GM18507 (cell line): ENCODE measurements around the gene GRIA1.

ENCODE experiments used
- DNase-seq: peaks from one replicate; pipeline ENCODE4 v3.0.0; 2011; ENCODE audit warnings: low read depth; ENCODE audit not compliant: insufficient read length; ENCODE audit errors: extremely low spot score
- FAIRE-seq: peaks from 2 replicates; lab custom pipeline; 2011; peaks lifted over from hg19 to GRCh38; lab: Jason Lieb, UNC

GRIA1 gene

GRCh38 chr5:153490118-153491037, at the start of gene GRIA1:
Gene GRIA1, plus strand, starts transcription at chr5:153490670.
- no peak for DNase-seq
- no peak for FAIRE-seq

- FAIRE-seq: no peak
- DNase-seq: no peak
Observed at GRCh38 chr5:153445875-153446579, 44.4 kb upstream of the GRIA1 start.

- no peak for DNase-seq
- FAIRE-seq: no peak
Observed at GRCh38 chr5:153447534-153447933, 42.9 kb upstream of the GRIA1 start.

DNA sequence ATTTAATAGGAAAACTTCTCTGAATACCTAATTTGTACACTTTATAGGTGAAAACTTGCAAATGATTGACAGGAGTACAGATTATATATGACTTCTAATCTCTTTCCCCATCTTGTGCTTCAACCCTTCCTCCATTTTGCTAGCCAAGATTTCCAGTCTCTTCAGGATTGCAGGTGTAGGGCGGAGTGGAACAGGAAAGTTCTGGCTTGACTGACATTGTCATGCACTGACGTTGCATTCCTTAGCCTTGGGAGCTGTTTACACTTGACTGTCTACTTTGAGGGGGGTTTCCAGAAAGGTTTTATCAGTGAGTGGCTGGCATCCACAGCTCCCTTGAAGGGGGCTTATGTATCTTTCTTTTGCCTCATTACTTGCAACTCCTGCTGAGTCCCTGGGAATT, 34.1 kb upstream of the GRIA1 start:
- DNase-seq: no peak
- FAIRE-seq: no peak

DNA sequence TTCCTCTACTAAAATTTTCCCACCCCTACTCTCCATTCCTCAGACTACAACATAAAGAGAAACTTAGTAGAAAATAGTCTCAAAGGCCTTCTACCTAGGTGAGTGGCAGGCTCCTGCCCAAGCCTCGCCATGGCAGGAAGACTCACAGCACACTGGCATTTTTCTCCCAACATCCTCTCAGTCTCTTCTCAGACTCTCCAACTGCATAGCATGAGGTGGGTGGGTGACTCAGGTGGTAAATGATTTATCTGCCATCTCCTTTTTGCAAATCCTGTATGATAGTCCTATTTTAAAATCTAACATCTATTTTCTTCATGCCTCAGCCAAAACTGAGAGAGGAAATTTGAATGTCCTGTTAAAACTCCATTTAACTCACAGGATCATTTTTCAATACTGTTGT, 33.5 kb upstream of the GRIA1 start:
- DNase-seq (no peak), FAIRE-seq (no peak)

GRCh38 chr5:153458268-153458667, 32.2 kb upstream of the GRIA1 start:
- DNase-seq: no peak
- FAIRE-seq: no peak

- DNase-seq: no peak
- FAIRE-seq: no peak
Observed at GRCh38 chr5:153459051-153459743, 31.3 kb upstream of the GRIA1 start.

GRCh38 chr5:153460421-153460820, 30.0 kb upstream of the GRIA1 start:
- FAIRE-seq: no peak

GRCh38 chr5:153461341-153461740, 29.1 kb upstream of the GRIA1 start:
- DNase-seq: no peak
- no peak for FAIRE-seq

More at GRCh38 chr5:153460421-153460820, 30.0 kb upstream of the GRIA1 start:
- no peak for DNase-seq

DNA sequence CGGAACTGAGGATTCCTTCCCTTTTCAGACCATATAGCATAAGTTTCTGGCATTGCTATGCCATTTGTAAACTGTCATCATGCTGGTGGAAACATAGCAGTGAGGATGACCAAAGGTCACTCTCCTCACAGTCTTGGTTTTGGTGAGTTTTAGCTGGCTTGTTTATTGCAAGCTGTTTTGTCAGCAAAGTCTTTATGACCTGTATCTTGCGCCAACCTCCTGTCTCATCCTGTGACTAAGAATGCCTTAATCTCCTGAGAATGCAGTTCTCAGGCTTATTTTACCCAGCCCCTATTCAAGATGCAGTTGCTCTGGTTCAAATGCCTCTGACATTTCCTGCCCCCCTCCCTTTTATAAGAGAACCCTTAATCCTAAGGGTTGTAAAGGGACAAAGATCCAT, 26.7 kb upstream of the GRIA1 start:
- no peak for FAIRE-seq
- DNase-seq: no peak

- DNase-seq (no peak), FAIRE-seq (no peak)
Observed at GRCh38 chr5:153467546-153467945, 22.9 kb upstream of the GRIA1 start.

GRCh38 chr5:153469423-153469822, 21.0 kb upstream of the GRIA1 start:
- FAIRE-seq (no peak), DNase-seq (no peak)

DNA sequence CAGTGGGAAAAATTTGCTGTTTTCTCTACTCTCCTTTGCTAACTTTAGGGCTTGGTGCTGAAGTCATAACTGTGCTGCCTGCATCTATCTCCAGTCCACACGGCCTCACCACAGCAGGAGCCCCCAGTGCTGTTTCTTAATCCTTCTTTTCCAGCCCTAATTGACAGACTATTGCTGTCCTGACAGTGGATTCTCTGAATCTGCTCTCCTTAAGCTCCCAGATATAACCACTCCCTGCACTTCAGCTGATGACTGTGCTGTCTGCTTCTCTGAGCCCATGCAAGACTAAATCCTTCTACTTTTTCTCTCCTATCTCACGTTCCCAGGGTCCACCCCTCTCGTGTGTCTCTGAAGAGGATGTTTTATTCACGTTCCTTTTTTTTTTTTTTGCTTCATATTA, 19.7 kb upstream of the GRIA1 start:
- FAIRE-seq (no peak), DNase-seq (no peak)

- no peak for FAIRE-seq
- no peak for DNase-seq
Observed at GRCh38 chr5:153476767-153477166, 13.7 kb upstream of the GRIA1 start.

DNA sequence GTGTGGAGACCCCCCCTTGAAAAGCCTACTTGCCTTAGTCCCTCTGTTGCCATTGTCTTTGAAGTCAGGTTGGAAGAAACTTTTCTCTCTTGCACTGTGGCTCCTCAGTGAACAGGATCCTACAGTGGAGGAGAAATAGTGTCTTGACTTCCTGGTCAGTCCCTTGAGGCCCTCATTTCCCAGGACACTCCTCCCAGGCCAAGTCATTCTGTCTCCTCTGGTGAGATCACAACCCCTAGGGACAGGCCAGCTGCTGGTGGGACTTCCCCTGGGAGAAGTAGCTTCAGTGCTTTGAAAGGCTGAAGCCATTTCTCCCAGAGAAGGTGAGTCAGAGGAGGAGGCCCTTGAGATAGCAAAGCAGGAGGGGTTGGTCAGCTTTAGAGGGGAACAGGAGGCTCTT, 10.1 kb upstream of the GRIA1 start:
- FAIRE-seq (peak; percentile 58), DNase-seq (peak; percentile 20)

DNA sequence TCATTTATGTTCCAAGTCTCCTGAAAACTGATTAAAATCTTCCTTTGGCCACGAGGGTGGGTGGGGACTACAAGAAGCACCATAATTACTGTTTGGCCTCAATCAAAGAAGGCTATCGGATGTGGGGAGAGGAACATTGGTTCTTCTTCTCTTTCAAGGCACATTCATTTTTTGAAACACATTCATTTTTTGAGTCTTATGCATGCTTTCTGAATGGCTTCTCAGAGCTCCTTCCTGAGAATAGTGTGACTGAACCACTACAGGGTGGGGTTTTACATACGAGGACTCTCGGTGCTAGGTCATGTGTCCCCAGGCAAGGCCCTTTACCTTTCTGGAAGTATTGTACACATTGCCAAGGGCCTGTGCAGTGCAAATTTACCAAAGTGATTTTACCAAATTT, 7.0 kb upstream of the GRIA1 start:
- DNase-seq (no peak), FAIRE-seq (no peak)

- DNase-seq (no peak), FAIRE-seq (no peak)
Observed at GRCh38 chr5:153485641-153486040, 4.8 kb upstream of the GRIA1 start.

- FAIRE-seq (no peak), DNase-seq (no peak)
Observed at GRCh38 chr5:153486771-153487170, 3.7 kb upstream of the GRIA1 start.

GRCh38 chr5:153489611-153490010, 859 bp upstream of the GRIA1 start:
- no peak for FAIRE-seq
- no peak for DNase-seq

DNA sequence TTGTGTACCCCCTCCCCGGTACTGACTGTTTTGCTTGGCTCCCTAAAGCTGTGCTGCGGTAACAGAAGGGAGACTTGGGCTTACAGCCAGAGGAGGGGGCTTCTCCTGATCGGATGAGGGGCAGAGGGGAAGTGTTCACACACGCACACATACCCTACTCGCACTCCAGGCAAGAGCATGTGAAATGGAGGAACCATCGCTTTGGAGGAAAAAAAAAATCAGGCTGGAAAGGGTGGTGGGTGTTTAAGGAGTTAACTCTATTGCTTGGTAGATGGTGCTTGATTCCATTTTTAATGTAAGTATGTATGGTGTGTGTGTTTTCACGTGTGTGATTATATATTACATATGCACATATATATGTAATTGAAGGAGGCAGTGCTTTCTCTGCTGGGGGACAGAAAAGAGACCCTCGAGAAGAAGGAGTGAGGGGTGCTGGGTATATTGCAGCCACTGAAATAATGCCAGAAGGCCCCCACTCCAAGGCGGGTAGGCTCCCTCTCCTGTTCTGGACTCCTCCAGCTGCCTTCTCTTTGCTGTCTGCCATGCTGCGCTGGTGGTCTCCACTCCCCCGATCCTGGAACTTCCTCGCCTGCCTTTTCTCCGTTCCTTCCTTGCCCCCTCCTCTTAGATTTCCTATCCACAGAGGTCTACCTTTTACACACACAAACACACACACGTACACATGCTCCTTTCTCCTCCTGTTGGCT, 721 bp downstream of the GRIA1 start:
- DNase-seq: no peak
- no peak for FAIRE-seq
